IMR-90 (cell line): ENCODE data around the gene CFAP58.

Experiments used
- MAZ ChIP-seq: IDR thresholded peaks from 2 replicates; pipeline ENCODE4 v1.6.1; 2012; ENCODE audit warnings: low read depth, mild to moderate bottlenecking, low read length, improper control_type of control experiment, moderate library complexity, borderline replicate concordance
- RCOR1 ChIP-seq: IDR thresholded peaks from 2 replicates; pipeline ENCODE4 v1.6.1; 2012; ENCODE audit warnings: mild to moderate bottlenecking, low read length, improper control_type of control experiment; ENCODE audit not compliant: insufficient replicate concordance
- RFX5 ChIP-seq: IDR thresholded peaks from 2 replicates; pipeline ENCODE4 v1.8.0; 2012; ENCODE audit warnings: low read depth, mild to moderate bottlenecking, low read length, moderate library complexity
- TF ChIP-seq, protein P1 (sequence below): conservative IDR thresholded peaks from 2 replicates; pipeline ENCODE4 v1.5.1; 2012; ENCODE audit warnings: mild to moderate bottlenecking, low read depth, low read length, improper control_type of control experiment

DNA sequence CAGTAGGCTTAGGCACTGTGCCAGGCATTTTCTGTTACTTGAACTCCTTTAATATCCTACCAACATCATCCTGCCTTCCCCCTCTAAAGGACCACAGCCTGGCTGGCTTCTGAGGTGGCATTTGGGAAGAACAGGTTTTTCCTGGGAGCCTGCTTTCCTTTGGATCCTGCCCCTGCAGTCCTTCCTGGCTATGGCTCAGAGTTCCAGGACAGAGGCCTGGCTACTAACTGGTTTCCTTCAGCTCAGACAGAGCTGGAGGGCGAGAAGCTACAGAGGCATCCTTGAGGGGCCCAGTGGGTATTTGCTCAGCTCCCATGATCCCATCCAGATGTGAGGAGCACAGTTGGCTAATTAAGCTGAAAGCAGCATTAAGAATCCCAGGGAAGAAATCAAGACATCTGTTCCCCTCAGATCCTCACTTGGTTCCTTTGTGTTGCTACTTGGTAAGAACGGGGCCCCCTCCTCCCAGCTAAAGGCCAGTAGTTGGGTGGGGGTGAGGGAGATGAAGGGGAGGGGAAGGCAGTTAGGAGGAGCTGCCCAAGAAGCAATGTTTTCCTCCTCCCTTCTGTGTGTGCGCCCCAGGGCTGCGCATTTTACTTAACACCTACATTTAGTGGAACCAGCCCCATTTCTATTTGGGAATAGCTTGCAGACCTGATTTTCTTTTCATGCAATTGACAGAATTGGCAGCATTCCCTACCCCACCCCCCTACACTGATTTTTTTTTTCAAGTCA lies 144.9 kb downstream of the CFAP58 start:
- TF ChIP-seq, protein P1, sequence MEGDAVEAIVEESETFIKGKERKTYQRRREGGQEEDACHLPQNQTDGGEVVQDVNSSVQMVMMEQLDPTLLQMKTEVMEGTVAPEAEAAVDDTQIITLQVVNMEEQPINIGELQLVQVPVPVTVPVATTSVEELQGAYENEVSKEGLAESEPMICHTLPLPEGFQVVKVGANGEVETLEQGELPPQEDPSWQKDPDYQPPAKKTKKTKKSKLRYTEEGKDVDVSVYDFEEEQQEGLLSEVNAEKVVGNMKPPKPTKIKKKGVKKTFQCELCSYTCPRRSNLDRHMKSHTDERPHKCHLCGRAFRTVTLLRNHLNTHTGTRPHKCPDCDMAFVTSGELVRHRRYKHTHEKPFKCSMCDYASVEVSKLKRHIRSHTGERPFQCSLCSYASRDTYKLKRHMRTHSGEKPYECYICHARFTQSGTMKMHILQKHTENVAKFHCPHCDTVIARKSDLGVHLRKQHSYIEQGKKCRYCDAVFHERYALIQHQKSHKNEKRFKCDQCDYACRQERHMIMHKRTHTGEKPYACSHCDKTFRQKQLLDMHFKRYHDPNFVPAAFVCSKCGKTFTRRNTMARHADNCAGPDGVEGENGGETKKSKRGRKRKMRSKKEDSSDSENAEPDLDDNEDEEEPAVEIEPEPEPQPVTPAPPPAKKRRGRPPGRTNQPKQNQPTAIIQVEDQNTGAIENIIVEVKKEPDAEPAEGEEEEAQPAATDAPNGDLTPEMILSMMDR: no peak
- TF ChIP-seq RCOR1 (no peak), MAZ (no peak), RFX5 (no peak)
